Right forelimb (tissue), 1 donor: ENCODE data around the gene SOCS7.

Experiments
- DNase-seq: peaks from one replicate; pipeline ENCODE4 v3.0.0-alpha.2; 2018

SOCS7 gene

GRCh38 chr17:38369124-38369886, 17.7 kb downstream of the SOCS7 start:
- DNase-seq, result no peak

- DNase-seq, result no peak
Measured at GRCh38 chr17:38379448-38379847, 27.8 kb downstream of the SOCS7 start.

- DNase-seq, result no peak
Measured at GRCh38 chr17:38395090-38395489, 43.4 kb downstream of the SOCS7 start.

- DNase-seq, result no peak
Measured at GRCh38 chr17:38397227-38397626, 45.6 kb downstream of the SOCS7 start.

GRCh38 chr17:38400286-38400685, 48.6 kb downstream of the SOCS7 start:
- no peak for DNase-seq

GRCh38 chr17:38401459-38401858, 49.8 kb downstream of the SOCS7 start:
- no peak for DNase-seq

- no peak for DNase-seq
Measured at GRCh38 chr17:38402897-38403296, 51.3 kb downstream of the SOCS7 start.

- DNase-seq, result no peak
Measured at GRCh38 chr17:38403491-38403890, 51.8 kb downstream of the SOCS7 start.

GRCh38 chr17:38404174-38404943, 52.7 kb downstream of the SOCS7 start:
- no peak for DNase-seq

- no peak for DNase-seq
Measured at GRCh38 chr17:38405654-38406053, 54.0 kb downstream of the SOCS7 start.

- no peak for DNase-seq
Measured at GRCh38 chr17:38410201-38410600, 58.6 kb downstream of the SOCS7 start.

GRCh38 chr17:38415250-38416194, 63.9 kb downstream of the SOCS7 start:
- DNase-seq, result peak; percentile 57

GRCh38 chr17:38416840-38417209, 65.2 kb downstream of the SOCS7 start:
- no peak for DNase-seq

GRCh38 chr17:38417210-38417951, 65.7 kb downstream of the SOCS7 start:
- DNase-seq, result no peak

GRCh38 chr17:38418062-38418692, 66.5 kb downstream of the SOCS7 start:
- DNase-seq, result no peak

- DNase-seq, result no peak
Measured at GRCh38 chr17:38418693-38419507, 67.3 kb downstream of the SOCS7 start.

- DNase-seq, result no peak
Measured at GRCh38 chr17:38419508-38419981, 67.9 kb downstream of the SOCS7 start.

- DNase-seq, result no peak
Measured at GRCh38 chr17:38420518-38420917, 68.9 kb downstream of the SOCS7 start.

- DNase-seq, result peak; percentile 83
Measured at GRCh38 chr17:38421171-38421841, 69.7 kb downstream of the SOCS7 start.
